ENCODE measurements around the gene ORAI2. TPM values are rescaled to one million over a fixed set of nuclear protein-coding genes. Genes with fewer than 3 reads are reported as not detected.

ORAI2 gene
- total RNA-seq, 2 experiments from 2014 or later = 149 to 230 TPM

- ChIA-PET POLR2A (interaction anchor here (0.7 to 1.3 kb wide), 4 partner anchors 13 to 54 kb away, joined by 3 to 6 read pairs (median 4); partner anchors contain the start of genes ALKBH4, LRWD1 and PRKRIP1), CTCF (ENCODE audit: unreplicated experiment) (interaction anchor here (1.0 to 1.8 kb wide), 4 partner anchors 13 to 37 kb away, joined by 3 to 7 read pairs (median 6); no protein-coding TSS in a partner anchor)
- Histone ChIP-seq H3K4me1 (ENCODE audit: insufficient read depth, low read length, poor library complexity, severe bottlenecking) (peaks cover 69% of the 10 kb centered on the region), H3K9me2 (ENCODE audit: insufficient read depth, low read length) (no peaks in the 10 kb centered on the region), H3K27ac (ENCODE audit: low read depth, low read length, poor library complexity, severe bottlenecking) (peak overlapping the region; percentile 15), H3K79me2 (ENCODE audit: insufficient read depth, low read depth, low read length) (peaks cover 42% of the 10 kb centered on the region; the same call in 1 of the 2 replicates), H4K20me1 (ENCODE audit: insufficient read depth, low read length) (no peaks in the 10 kb centered on the region), H2AFZ (ENCODE audit: low read length) (no peak overlapping the region), H3K9me3 (ENCODE audit: low read length) (no peaks in the 10 kb centered on the region), H3K4me3 (ENCODE audit: low read depth, low read length, poor library complexity, severe bottlenecking) (no peak overlapping the region), H3K4me2 (ENCODE audit: low read length) (peak overlapping the region; percentile 18; the same call in 1 of the 2 replicates), H3K36me3 (ENCODE audit: insufficient read depth, low read length) (peaks cover 93% of the 10 kb centered on the region)
- intact Hi-C loops (cut with micrococcal nuclease; ENCODE audit: unreplicated experiment) = loop anchor here (1.0 kb wide), 3 partner anchors 13 to 38 kb away; no protein-coding TSS in a partner anchor
- BruUV-seq (replicated peaks) = no TSS peak
- TF ChIP-seq EZH2phosphoT487 (IDR thresholded peaks at IDR 0.05; ENCODE audit: borderline replicate concordance, low read depth, low read length) (no peak), CTCF (conservative IDR thresholded peaks at IDR 0.05; ENCODE audit: low read length) (peak; percentile 85)
- DNase-seq (ENCODE audit: low spot score) = peak; percentile 63
These were observed 20.8 kb upstream of the ORAI2 start for GRCh38 chr7:102412548-102412947.

- ChIA-PET POLR2A (interaction anchor here (1.1 to 1.3 kb wide), 3 partner anchors 13 to 51 kb away, joined by 3 to 6 read pairs (median 4); partner anchors contain the start of genes ALKBH4, LRWD1 and PRKRIP1), CTCF (ENCODE audit: unreplicated experiment) (interaction anchor here (1.0 to 1.8 kb wide), 4 partner anchors 13 to 37 kb away, joined by 3 to 7 read pairs (median 6); no protein-coding TSS in a partner anchor)
- H3K27ac ChIP-seq (ENCODE audit: low read depth, low read length, poor library complexity, severe bottlenecking) = peak overlapping the region; percentile 15
- H3K36me3 ChIP-seq (ENCODE audit: insufficient read depth, low read length) = peaks cover 91% of the 10 kb centered on the region
- H3K9me2 ChIP-seq (ENCODE audit: insufficient read depth, low read length) = no peaks in the 10 kb centered on the region
- no peak overlapping the region for H3K4me3 ChIP-seq (ENCODE audit: low read depth, low read length, poor library complexity, severe bottlenecking)
- BruUV-seq (replicated peaks) = no TSS peak
- TF ChIP-seq CTCF (conservative IDR thresholded peaks at IDR 0.05; ENCODE audit: low read length) (no peak), EZH2phosphoT487 (IDR thresholded peaks at IDR 0.05; ENCODE audit: borderline replicate concordance, low read depth, low read length) (no peak)
- intact Hi-C loops (cut with micrococcal nuclease; ENCODE audit: unreplicated experiment) = no loop called here
- H3K4me2 ChIP-seq (ENCODE audit: low read length) = peak overlapping the region; percentile 18; the same call in 1 of the 2 replicates
- peaks cover 42% of the 10 kb centered on the region; the same call in 1 of the 2 replicates for H3K79me2 ChIP-seq (ENCODE audit: insufficient read depth, low read depth, low read length)
- peaks cover 64% of the 10 kb centered on the region for H3K4me1 ChIP-seq (ENCODE audit: insufficient read depth, low read length, poor library complexity, severe bottlenecking)
- no peak overlapping the region for H2AFZ ChIP-seq (ENCODE audit: low read length)
- no peak for DNase-seq (ENCODE audit: low spot score)
- no peaks in the 10 kb centered on the region for H4K20me1 ChIP-seq (ENCODE audit: insufficient read depth, low read length)
- H3K9me3 ChIP-seq (ENCODE audit: low read length) = no peaks in the 10 kb centered on the region
These were observed 20.3 kb upstream of the ORAI2 start for GRCh38 chr7:102413091-102413490.

GRCh38 chr7:102413611-102414010 is 19.8 kb upstream of the ORAI2 start:
- Histone ChIP-seq H3K4me3 (ENCODE audit: low read depth, low read length, poor library complexity, severe bottlenecking) (no peak overlapping the region), H2AFZ (ENCODE audit: low read length) (no peak overlapping the region), H3K4me2 (ENCODE audit: low read length) (no peak overlapping the region), H4K20me1 (ENCODE audit: insufficient read depth, low read length) (no peaks in the 10 kb centered on the region), H3K9me3 (ENCODE audit: low read length) (no peaks in the 10 kb centered on the region), H3K79me2 (ENCODE audit: insufficient read depth, low read depth, low read length) (peaks cover 42% of the 10 kb centered on the region; the same call in 1 of the 2 replicates), H3K36me3 (ENCODE audit: insufficient read depth, low read length) (peaks cover 93% of the 10 kb centered on the region), H3K4me1 (ENCODE audit: insufficient read depth, low read length, poor library complexity, severe bottlenecking) (peaks cover 59% of the 10 kb centered on the region), H3K27ac (ENCODE audit: low read depth, low read length, poor library complexity, severe bottlenecking) (no peak overlapping the region), H3K9me2 (ENCODE audit: insufficient read depth, low read length) (no peaks in the 10 kb centered on the region)
- CTCF ChIA-PET (ENCODE audit: unreplicated experiment) = interaction anchor here (1.1 to 1.8 kb wide), 2 partner anchors 12 to 36 kb away, joined by 3 to 7 read pairs; no protein-coding TSS in a partner anchor
- DNase-seq (ENCODE audit: low spot score) = no peak
- POLR2A ChIA-PET = interaction anchor here (1.0 to 3.1 kb wide), 5 partner anchors 10 to 51 kb away, joined by 3 to 32 read pairs (median 4); partner anchors contain the start of genes ALKBH4 and LRWD1
- TF ChIP-seq CTCF (conservative IDR thresholded peaks at IDR 0.05; ENCODE audit: low read length) = no peak
- no peak for TF ChIP-seq EZH2phosphoT487 (IDR thresholded peaks at IDR 0.05; ENCODE audit: borderline replicate concordance, low read depth, low read length)
- BruUV-seq (replicated peaks) = no TSS peak
- intact Hi-C loops (cut with micrococcal nuclease; ENCODE audit: unreplicated experiment) = no loop called here

Data from OCI-LY7 (cell line).